Mesangial cell (primary cell): Measurements from ENCODE around the gene PITPNC1. TPM values are rescaled to one million over a fixed set of nuclear protein-coding genes. Genes with fewer than 3 reads are reported as not detected.

Experiments
- total RNA-seq: library from RNA; depleted of rRNA; stranded (reverse); fragments of >200 nt; gene quantifications from 2 replicates; pipeline ENCODE4 v1.2.3, GENCODE V29; 2015

The PITPNC1 gene
- total RNA-seq: 5.1 and 8.2 TPM in 2 replicates

DNA sequence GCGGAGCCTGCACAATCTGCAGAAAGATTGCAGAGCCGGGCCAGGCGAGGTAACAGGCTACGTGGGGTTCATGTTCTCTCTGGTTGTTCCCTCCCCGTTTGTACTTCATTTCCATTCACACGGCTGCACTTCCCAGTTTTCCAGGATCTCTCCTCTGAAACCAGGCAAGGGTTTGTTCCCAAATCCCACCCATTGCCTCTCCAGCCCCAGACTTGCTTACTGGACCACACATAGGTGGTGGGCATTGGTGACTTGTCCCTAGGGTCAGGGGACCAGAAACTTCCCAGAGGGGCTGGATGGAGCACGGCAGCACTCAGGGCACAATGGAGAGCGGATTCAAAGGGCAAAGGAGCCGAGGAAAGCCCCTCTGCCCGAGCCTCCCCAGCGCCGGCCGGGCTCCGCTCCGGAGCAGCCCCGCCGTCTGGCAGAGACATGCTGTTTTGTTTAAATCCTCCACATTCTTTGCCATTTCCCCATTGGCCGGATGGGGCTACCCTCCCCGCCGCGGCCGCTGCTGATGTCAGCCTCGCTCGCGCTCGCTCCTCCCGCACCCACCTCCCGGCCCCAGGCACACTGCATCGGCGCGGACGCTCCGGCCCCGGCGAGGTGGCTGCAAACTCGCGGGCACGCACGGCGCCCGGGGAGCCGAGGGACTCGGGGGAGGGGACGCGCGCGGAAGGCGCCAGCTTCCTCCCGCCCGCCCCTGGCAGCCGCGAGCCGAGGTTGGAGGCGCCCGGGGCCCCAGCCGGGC lies at the start of gene PITPNC1:
PITPNC1 (plus strand) TSS at position 545 of the 751 bp plus-strand sequence.

GRCh38 chr17:67366193-67367157 lies 10.6 kb upstream of the PITPNC1 start, which contains the start of gene PSMD12:
Gene PSMD12, minus strand, starts transcription at chr17:67366577. Its CDS starts 58 bp downstream, at chr17:67366519.

GRCh38 chr17:67717624-67718324 lies 340.7 kb downstream of the PITPNC1 start, which contains the start of gene NOL11:
Gene NOL11, plus strand, starts transcription at chr17:67717936. Its CDS starts 12 bp downstream, at chr17:67717948.

Other genes starting within 250 kb of the PITPNC1 start
- gene HELZ, start 132.1 kb upstream of the PITPNC1 start, total RNA-seq: 11.9 and 18.5 TPM in 2 replicates
- 6.8 and 15.5 TPM in 2 replicates for gene PSMD12, start 10.7 kb upstream of the PITPNC1 start, total RNA-seq